Fibroblast of mammary gland (primary cell): ENCODE data around the gene WWOX.
A peak's percentile ranks its signal among the peaks of the same experiment; 100 is the strongest.

Source experiments
- DNase-seq: peaks from one replicate; pipeline ENCODE4 v3.0.0-alpha.2; 2010; ENCODE audit warnings: low read depth
- H3K4me3 ChIP-seq: 2 replicates; pipeline ENCODE4 v1.5.1; 2011; ENCODE audit warnings: low read depth, mild to moderate bottlenecking, low read length, moderate library complexity; ENCODE audit not compliant: control insufficient read depth
- CTCF ChIP-seq: conservative IDR thresholded peaks from 2 replicates; pipeline ENCODE4 v1.5.1; 2011; ENCODE audit warnings: low read depth, low read length, inconsistent platforms; ENCODE audit not compliant: control insufficient read depth, insufficient read depth

The WWOX gene

GRCh38 chr16:78291604-78292003 is 192.2 kb downstream of the WWOX start:
- DNase-seq: no peak
- no peak for TF ChIP-seq CTCF
- H3K4me3 ChIP-seq: no peak overlapping the region

DNA sequence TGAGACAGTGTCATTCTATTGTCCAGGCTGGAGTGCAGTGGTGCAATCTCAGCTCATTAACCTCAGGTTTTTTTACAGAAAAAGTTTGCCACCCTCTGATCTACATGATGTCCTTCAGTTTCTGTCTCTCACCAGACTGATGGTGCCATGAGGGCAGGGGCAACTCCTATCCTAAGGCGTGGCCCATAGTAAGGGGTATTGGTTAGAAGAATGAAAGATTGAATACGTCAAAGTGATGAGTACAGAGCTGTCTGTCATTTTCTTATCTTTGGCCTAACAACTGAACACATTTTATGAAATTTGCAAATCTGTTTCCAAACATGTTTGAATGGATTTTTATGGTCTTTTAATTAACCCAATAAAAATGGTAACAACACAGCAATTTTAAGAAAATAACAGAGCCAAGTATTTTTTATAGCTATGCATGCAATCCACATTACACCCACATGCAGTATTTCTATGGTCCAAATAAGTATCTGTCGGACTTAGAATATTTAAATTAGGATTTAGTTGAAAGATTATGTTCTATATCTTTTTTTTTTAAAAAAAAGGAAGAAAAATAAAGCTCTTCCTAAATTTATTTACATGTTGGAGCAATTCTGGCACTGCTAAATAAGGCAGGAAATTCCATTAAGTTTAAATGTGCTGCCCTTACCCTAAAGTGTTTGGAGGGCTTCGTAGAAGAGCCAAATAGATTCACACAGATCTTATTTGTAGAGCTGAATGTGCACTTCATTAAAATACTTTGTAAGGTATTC is 192.8 kb downstream of the WWOX start:
- no peak for DNase-seq

DNA sequence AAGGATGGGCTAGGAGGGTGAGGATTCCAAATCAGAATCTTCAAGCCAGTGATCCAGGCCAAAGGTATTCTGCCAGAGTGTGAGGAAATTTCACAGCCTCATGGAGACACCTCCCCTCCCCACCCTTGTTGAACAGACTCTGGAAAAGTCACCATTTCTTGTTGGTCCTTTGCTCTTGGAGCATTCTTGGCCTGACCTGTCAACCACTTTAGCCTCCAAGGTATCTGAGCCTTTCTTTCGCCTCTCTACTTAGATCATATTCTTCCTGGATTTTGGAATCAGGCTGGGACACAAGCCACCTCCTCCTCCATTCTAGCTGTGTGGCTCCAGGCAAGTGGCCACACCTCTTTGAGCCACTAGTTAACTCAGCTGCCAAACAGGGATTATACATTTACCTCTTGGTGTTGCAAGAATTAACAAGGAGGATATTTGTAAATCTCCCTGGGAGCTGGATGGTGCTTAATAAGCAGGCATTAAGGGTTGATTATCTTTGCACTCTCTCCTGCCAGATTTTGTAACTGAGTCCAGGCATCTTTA is 193.5 kb downstream of the WWOX start:
- no peak for DNase-seq
- H3K4me3 ChIP-seq: no peak overlapping the region
- TF ChIP-seq CTCF: no peak

More for the DNA sequence above, 192.8 kb downstream of the WWOX start:
- no peak overlapping the region for H3K4me3 ChIP-seq
- TF ChIP-seq CTCF: no peak

DNA sequence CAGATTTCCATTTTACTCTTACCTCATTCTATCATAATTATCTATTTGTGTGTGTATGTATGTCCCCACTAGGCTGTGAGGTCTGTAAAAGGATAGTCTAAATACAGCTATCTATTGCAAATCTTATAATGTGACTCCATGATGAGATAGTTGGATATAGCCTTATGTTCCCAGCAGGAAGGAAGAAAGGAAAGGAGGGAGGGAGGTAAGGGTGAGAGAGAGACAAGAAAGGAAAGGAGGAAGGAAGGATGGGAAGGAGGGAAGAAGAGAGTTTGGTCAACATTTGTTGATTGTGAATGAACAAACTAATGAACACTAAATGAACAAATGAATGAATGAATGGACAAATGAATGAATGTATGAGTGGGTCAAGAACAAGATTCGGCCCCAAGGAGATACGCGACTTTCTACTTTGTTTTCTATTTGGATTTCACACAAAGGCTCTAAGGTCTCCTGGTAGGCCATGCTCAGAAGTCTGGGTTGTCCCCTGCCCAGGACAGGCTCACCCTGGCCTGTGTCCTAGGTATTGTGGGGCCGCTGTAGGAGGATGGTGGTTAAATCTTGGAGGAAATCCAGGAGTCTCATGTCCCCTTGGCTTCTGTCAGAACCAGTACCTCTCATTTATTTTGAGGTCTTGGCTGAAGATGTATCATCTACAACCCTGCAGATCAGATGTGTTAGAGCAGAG is 195.2 kb downstream of the WWOX start:
- DNase-seq: no peak
- TF ChIP-seq CTCF: no peak
- no peak overlapping the region for H3K4me3 ChIP-seq

GRCh38 chr16:78297066-78297666 is 197.7 kb downstream of the WWOX start:
- peak; percentile 3 for DNase-seq
- TF ChIP-seq CTCF: no peak
- H3K4me3 ChIP-seq: no peak overlapping the region

GRCh38 chr16:78298986-78299385 is 199.5 kb downstream of the WWOX start:
- H3K4me3 ChIP-seq: no peak overlapping the region
- no peak for TF ChIP-seq CTCF
- DNase-seq: no peak
